Left colon (tissue), 2 donors: ENCODE measurements around the gene DCD. TPM values are rescaled to one million over a fixed set of nuclear protein-coding genes. Genes with fewer than 3 reads are reported as not detected.

Source experiments
- total RNA-seq, 2 donors: library from RNA; stranded (reverse); fragmentation: NEBNext Ultra II Directional; extraction: Animal tissue kit (Norgen Biotek cat#: 25700); gene quantifications; one replicate each; pipeline ENCODE4 v1.2.1, GENCODE V29; 2021
- donor health status: DM: no; HTN: no; CAD: no.
- donor health status: DM: yes; HTN: yes; CAD: no.

The DCD gene
- total RNA-seq, 2 donors from 2014 or later = not detected

Other genes with a start within 250 kb of the DCD start
- gene ITGA5, start 229.1 kb downstream of the DCD start, total RNA-seq = 10 to 100 TPM; 20.8 to 49.1 TPM
- gene GTSF1, start 174.8 kb downstream of the DCD start, total RNA-seq = under 1 TPM in 1 of 2 donors, not detected in 1; 0.67 TPM
- 10 to 100 TPM in 1 of 2 donors, 1 to 10 TPM in 1; 5.4 to 13.6 TPM for gene NCKAP1L, start 150.6 kb downstream of the DCD start, total RNA-seq
- 1 to 10 TPM in 1 of 2 donors, under 1 TPM in 1; 0.79 to 1.8 TPM for gene PDE1B, start 98.8 kb downstream of the DCD start, total RNA-seq
- 1 to 10 TPM in 1 of 2 donors, not detected in 1; 2.5 TPM for gene PPP1R1A, start 59.7 kb downstream of the DCD start, total RNA-seq
- gene LACRT, start 13.5 kb downstream of the DCD start, total RNA-seq = not detected
- gene MUCL1, start 206.2 kb upstream of the DCD start, total RNA-seq = not detected